Left hindlimb (tissue), 1 donor: ENCODE results near the gene NOX5.
A peak's percentile ranks its signal among the peaks of the same experiment; 100 is the strongest.

Experiments
- DNase-seq: peaks from one replicate; pipeline ENCODE4 v3.0.0-alpha.2; 2018

Gene NOX5

GRCh38 chr15:69085325-69086081, 71.0 kb downstream of the NOX5 start:
- DNase-seq = no peak

GRCh38 chr15:69086427-69087204, 72.1 kb downstream of the NOX5 start:
- DNase-seq = no peak

GRCh38 chr15:69087366-69087976, 73.0 kb downstream of the NOX5 start:
- DNase-seq = no peak

- DNase-seq = no peak
These were observed 73.9 kb downstream of the NOX5 start for GRCh38 chr15:69088300-69088965.

GRCh38 chr15:69089258-69089657, 74.8 kb downstream of the NOX5 start:
- no peak for DNase-seq

- peak; percentile 48 for DNase-seq
These were observed 75.9 kb downstream of the NOX5 start for GRCh38 chr15:69090197-69090948.

- no peak for DNase-seq
These were observed 77.2 kb downstream of the NOX5 start for GRCh38 chr15:69091654-69092053.

GRCh38 chr15:69092159-69092558, 77.7 kb downstream of the NOX5 start:
- DNase-seq = no peak

GRCh38 chr15:69093127-69093526, 78.6 kb downstream of the NOX5 start:
- DNase-seq = peak; percentile 68

GRCh38 chr15:69093614-69094013, 79.1 kb downstream of the NOX5 start:
- no peak for DNase-seq

- DNase-seq = no peak
These were observed 79.8 kb downstream of the NOX5 start for GRCh38 chr15:69094124-69094921.

- no peak for DNase-seq
These were observed 80.8 kb downstream of the NOX5 start for GRCh38 chr15:69095274-69095673.

GRCh38 chr15:69096196-69096595, 81.7 kb downstream of the NOX5 start:
- DNase-seq = peak; percentile 70

- no peak for DNase-seq
These were observed 82.1 kb downstream of the NOX5 start for GRCh38 chr15:69096626-69097025.

GRCh38 chr15:69098771-69099170, 84.3 kb downstream of the NOX5 start:
- no peak for DNase-seq

- DNase-seq = no peak
These were observed 85.4 kb downstream of the NOX5 start for GRCh38 chr15:69099941-69100340.

- no peak for DNase-seq
These were observed 86.3 kb downstream of the NOX5 start for GRCh38 chr15:69100821-69101220.

GRCh38 chr15:69104050-69104750, 89.7 kb downstream of the NOX5 start:
- no peak for DNase-seq

GRCh38 chr15:69105451-69105985, 91.0 kb downstream of the NOX5 start:
- no peak for DNase-seq

- DNase-seq = no peak
These were observed 92.6 kb downstream of the NOX5 start for GRCh38 chr15:69107025-69107620.
